ENCODE data around the gene GNAS-AS1. TPM values are rescaled to one million over a fixed set of nuclear protein-coding genes. Genes with fewer than 3 reads are reported as not detected.

Gene GNAS-AS1
- total and polyA plus RNA-seq, 3 experiments from 2014 or later, result 0.55 to 0.68 TPM; not detected in 1

DNA sequence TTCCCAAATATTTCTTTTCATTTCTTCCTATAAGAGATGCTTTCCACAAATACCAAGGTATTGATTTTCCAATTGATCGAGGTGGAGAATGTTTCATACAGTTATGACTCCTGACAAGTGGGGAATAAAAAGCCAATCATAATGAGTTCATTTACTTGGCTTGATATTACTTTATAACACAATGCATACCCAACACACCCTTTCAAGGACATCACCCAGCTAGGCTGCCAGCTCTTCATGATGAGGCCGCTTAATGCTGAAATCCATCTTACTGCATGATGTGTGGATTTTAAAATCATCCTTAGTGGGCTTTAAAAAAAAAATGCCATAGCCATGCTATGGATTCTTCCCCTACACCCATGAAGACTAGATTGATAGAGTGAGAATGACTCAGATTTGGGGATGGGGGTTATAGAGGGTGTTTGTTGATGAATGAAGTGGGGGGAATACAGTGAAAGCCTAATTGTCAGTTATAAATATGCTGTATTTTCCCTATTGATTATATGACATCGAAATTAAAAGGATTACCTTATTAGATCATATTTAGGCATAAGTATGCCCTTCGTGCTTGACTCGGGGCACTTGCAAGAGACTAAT is 75.9 kb downstream of the GNAS-AS1 start:
- H3K36me3 Mint-ChIP-seq, result no peaks in the 10 kb centered on the region
- H3K4me3 Mint-ChIP-seq, result no peak overlapping the region
- no peaks in the 10 kb centered on the region for H3K9me3 ChIP-seq (ENCODE audit: low read length)
- no peaks in the 10 kb centered on the region for H3K27me3 ChIP-seq (ENCODE audit: insufficient read depth, low read length, poor library complexity, severe bottlenecking)
- ChIA-PET CTCF (no interaction called here), POLR2A (no interaction called here)
- peaks cover 21 to 41% of the 10 kb centered on the region in 2 donors for H3K27me3 Mint-ChIP-seq
- DNase-seq, result no peak
- no peaks in the 10 kb centered on the region for H3K9me3 Mint-ChIP-seq
- no peaks in the 10 kb centered on the region for H3K4me1 ChIP-seq (ENCODE audit: insufficient read depth, low read length)
- H3K4me1 Mint-ChIP-seq, result no peaks in the 10 kb centered on the region
- no peak overlapping the region for H3K4me3 ChIP-seq (ENCODE audit: low read length)
- no peak overlapping the region for H3K27ac Mint-ChIP-seq
- H3K36me3 ChIP-seq (ENCODE audit: insufficient read depth, low read length), result no peaks in the 10 kb centered on the region
- H3K27ac ChIP-seq (ENCODE audit: low read depth, low read length), result no peak overlapping the region

- Mint-ChIP-seq H3K4me3 (no peak overlapping the region), H3K9me3 (no peaks in the 10 kb centered on the region), H3K27ac (no peak overlapping the region), H3K27me3 (peaks cover 21 to 45% of the 10 kb centered on the region in 2 donors), H3K36me3 (no peaks in the 10 kb centered on the region), H3K4me1 (no peaks in the 10 kb centered on the region)
- no peak overlapping the region for H3K27ac ChIP-seq (ENCODE audit: low read depth, low read length)
- no peaks in the 10 kb centered on the region for H3K36me3 ChIP-seq (ENCODE audit: insufficient read depth, low read length)
- ChIA-PET CTCF (no interaction called here), POLR2A (no interaction called here)
- no peak overlapping the region for H3K4me3 ChIP-seq (ENCODE audit: low read length)
- no peaks in the 10 kb centered on the region for H3K4me1 ChIP-seq (ENCODE audit: insufficient read depth, low read length)
- DNase-seq, result no peak
- H3K27me3 ChIP-seq (ENCODE audit: insufficient read depth, low read length, poor library complexity, severe bottlenecking), result no peaks in the 10 kb centered on the region
- no peaks in the 10 kb centered on the region for H3K9me3 ChIP-seq (ENCODE audit: low read length)
Measured at GRCh38 chr20:58774214-58774613, 76.5 kb downstream of the GNAS-AS1 start.

DNA sequence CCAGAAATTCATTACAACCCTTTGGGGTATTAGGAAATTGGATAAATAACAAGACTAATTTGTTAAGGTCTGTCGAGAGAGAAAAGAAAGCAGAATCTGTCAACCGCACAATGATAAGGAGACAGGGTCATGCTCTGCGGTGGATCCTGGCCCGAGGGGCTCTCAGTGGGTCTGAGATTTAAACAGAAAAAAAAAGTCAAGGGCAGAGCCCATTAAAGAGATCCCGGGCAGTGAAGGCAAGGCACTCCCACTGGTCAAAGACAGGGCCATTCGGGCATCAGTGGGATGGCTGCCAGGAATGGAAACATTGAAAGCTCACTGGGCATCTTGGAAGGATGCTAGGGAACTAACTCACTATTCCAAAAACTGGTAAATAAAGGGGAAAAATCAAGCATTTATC is 77.9 kb downstream of the GNAS-AS1 start:
- no peaks in the 10 kb centered on the region for H3K4me1 Mint-ChIP-seq
- Histone ChIP-seq H3K4me1 (ENCODE audit: insufficient read depth, low read length) (no peaks in the 10 kb centered on the region), H3K27ac (ENCODE audit: low read depth, low read length) (no peak overlapping the region), H3K4me3 (ENCODE audit: low read length) (no peak overlapping the region), H3K27me3 (ENCODE audit: insufficient read depth, low read length, poor library complexity, severe bottlenecking) (no peaks in the 10 kb centered on the region), H3K9me3 (ENCODE audit: low read length) (no peaks in the 10 kb centered on the region), H3K36me3 (ENCODE audit: insufficient read depth, low read length) (no peaks in the 10 kb centered on the region)
- ChIA-PET POLR2A (no interaction called here), CTCF (no interaction called here)
- no peak overlapping the region for H3K4me3 Mint-ChIP-seq
- no peak overlapping the region for H3K27ac Mint-ChIP-seq
- no peak for DNase-seq
- H3K9me3 Mint-ChIP-seq, result no peaks in the 10 kb centered on the region
- H3K27me3 Mint-ChIP-seq, result peaks cover 21 to 51% of the 10 kb centered on the region in 2 donors
- no peaks in the 10 kb centered on the region for H3K36me3 Mint-ChIP-seq

Other genes with a start within 250 kb of the GNAS-AS1 start
- gene STX16, start 199.6 kb downstream of the GNAS-AS1 start, total RNA-seq, result 10 to 100 TPM; 69.2 to 72.8 TPM
- gene STX16, start 199.6 kb downstream of the GNAS-AS1 start, polyA plus RNA-seq, result 24.9 TPM
- 10 to 100 TPM; 15.3 to 18.6 TPM for gene NPEPL1, start 158.1 kb downstream of the GNAS-AS1 start, total RNA-seq
- 6.8 TPM for gene NPEPL1, start 158.1 kb downstream of the GNAS-AS1 start, polyA plus RNA-seq
- gene GNAS, start 1.8 kb upstream of the GNAS-AS1 start, total RNA-seq, result 100 to 1,000 TPM; 637 to 666 TPM
- gene GNAS, start 1.8 kb upstream of the GNAS-AS1 start, polyA plus RNA-seq, result 218 TPM
- gene NELFCD, start 130.4 kb upstream of the GNAS-AS1 start, total RNA-seq, result 100 to 1,000 TPM; 101 to 108 TPM
- gene NELFCD, start 130.4 kb upstream of the GNAS-AS1 start, polyA plus RNA-seq, result 78.1 TPM
- 10 to 100 TPM; 35.3 to 36.0 TPM for gene CTSZ, start 156.4 kb upstream of the GNAS-AS1 start, total RNA-seq
- 1.5 TPM for gene CTSZ, start 156.4 kb upstream of the GNAS-AS1 start, polyA plus RNA-seq
- gene TUBB1, start 168.5 kb upstream of the GNAS-AS1 start, total RNA-seq, result not detected
- gene TUBB1, start 168.5 kb upstream of the GNAS-AS1 start, polyA plus RNA-seq, result 0.10 TPM
- 100 to 1,000 TPM in 1 of 2 experiments, 10 to 100 TPM in 1; 98.1 to 102 TPM for gene ATP5F1E, start 181.4 kb upstream of the GNAS-AS1 start, total RNA-seq
- 95.0 TPM for gene ATP5F1E, start 181.4 kb upstream of the GNAS-AS1 start, polyA plus RNA-seq
- 100 to 1,000 TPM; 127 to 141 TPM for gene PRELID3B, start 191.9 kb upstream of the GNAS-AS1 start, total RNA-seq
- gene PRELID3B, start 191.9 kb upstream of the GNAS-AS1 start, polyA plus RNA-seq, result 33.8 TPM